ENCODE measurements around the gene PTPRH.

DNA sequence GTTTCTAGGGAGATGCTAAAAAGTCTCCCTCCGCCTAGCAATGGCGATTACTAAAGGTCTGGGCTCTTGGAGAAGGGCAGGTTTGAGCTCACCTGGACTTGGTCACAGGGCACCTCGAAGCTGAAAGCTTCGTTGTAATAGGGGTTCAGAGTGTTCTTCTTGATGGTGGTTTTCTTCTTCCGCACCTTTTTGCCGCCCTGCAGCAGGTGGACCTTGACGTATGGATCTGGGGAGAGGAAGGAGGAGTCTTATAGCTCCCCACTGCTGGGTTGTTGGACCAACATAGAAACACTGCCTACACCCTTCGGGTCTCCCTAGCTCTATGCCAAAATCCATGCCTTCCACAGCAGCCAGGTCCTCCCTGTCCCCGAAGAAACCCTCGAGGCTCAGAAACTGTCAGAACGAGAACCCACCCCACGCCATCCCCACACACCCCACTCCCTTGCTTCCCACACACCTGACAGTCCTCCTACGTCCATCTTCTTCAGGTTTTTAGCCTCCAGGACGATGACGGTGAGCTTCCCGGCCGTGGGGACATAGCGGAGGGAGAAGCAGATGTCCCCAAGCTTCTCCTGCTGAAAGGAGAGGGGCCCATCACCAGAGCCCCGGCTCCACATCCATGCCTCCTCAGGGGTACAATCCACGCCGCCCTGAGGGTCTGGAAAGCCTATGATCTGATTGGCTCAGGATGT lies 34.7 kb downstream of the PTPRH start:
- TF ChIP-seq, protein P1, sequence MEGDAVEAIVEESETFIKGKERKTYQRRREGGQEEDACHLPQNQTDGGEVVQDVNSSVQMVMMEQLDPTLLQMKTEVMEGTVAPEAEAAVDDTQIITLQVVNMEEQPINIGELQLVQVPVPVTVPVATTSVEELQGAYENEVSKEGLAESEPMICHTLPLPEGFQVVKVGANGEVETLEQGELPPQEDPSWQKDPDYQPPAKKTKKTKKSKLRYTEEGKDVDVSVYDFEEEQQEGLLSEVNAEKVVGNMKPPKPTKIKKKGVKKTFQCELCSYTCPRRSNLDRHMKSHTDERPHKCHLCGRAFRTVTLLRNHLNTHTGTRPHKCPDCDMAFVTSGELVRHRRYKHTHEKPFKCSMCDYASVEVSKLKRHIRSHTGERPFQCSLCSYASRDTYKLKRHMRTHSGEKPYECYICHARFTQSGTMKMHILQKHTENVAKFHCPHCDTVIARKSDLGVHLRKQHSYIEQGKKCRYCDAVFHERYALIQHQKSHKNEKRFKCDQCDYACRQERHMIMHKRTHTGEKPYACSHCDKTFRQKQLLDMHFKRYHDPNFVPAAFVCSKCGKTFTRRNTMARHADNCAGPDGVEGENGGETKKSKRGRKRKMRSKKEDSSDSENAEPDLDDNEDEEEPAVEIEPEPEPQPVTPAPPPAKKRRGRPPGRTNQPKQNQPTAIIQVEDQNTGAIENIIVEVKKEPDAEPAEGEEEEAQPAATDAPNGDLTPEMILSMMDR (IDR thresholded peaks at IDR 0.05; ENCODE audit: low read depth, low read length): no peak
- TF ChIP-seq POLR2A (IDR thresholded peaks at IDR 0.05; ENCODE audit: extremely low read depth, insufficient read length): no peak

Measured in NB4 (cell line).